Measurements from ENCODE around the gene CMTM2. TPM values are rescaled to one million over a fixed set of nuclear protein-coding genes. Genes with fewer than 3 reads are reported as not detected.
"Not testable (repeated sequence)": the region's sequence is repeated elsewhere in the genome, so short reads cannot be mapped to it uniquely, and the experiment has no call there.

Gene CMTM2
- total RNA-seq, 1 experiment from 2014 or later = not detected

DNA sequence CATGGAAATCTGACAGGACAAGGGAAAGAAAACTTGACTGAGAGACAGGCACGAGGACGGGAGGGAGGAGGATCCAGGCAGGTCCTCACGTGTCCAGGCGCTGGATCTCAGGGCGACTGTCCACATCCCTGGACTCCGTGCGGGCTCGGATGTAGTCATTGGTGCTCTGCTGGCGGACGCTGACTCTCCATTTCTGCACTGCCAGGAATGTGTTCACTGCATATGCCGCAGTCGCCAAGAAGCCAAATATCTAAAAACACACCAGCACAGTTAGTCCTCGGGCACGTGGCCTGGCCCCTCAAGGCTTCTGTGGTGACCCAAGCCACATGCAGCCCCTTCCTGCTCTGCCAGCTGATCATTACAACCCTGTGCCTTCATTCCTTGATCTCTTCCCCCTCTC lies 42.7 kb downstream of the CMTM2 start:
- TF ChIP-seq, protein P1, sequence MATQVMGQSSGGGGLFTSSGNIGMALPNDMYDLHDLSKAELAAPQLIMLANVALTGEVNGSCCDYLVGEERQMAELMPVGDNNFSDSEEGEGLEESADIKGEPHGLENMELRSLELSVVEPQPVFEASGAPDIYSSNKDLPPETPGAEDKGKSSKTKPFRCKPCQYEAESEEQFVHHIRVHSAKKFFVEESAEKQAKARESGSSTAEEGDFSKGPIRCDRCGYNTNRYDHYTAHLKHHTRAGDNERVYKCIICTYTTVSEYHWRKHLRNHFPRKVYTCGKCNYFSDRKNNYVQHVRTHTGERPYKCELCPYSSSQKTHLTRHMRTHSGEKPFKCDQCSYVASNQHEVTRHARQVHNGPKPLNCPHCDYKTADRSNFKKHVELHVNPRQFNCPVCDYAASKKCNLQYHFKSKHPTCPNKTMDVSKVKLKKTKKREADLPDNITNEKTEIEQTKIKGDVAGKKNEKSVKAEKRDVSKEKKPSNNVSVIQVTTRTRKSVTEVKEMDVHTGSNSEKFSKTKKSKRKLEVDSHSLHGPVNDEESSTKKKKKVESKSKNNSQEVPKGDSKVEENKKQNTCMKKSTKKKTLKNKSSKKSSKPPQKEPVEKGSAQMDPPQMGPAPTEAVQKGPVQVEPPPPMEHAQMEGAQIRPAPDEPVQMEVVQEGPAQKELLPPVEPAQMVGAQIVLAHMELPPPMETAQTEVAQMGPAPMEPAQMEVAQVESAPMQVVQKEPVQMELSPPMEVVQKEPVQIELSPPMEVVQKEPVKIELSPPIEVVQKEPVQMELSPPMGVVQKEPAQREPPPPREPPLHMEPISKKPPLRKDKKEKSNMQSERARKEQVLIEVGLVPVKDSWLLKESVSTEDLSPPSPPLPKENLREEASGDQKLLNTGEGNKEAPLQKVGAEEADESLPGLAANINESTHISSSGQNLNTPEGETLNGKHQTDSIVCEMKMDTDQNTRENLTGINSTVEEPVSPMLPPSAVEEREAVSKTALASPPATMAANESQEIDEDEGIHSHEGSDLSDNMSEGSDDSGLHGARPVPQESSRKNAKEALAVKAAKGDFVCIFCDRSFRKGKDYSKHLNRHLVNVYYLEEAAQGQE (IDR thresholded peaks at IDR 0.05; ENCODE audit: insufficient read depth in 1 of 2, low read depth in 2 of 2, low read length in 1 of 2) = no peak
- TF ChIP-seq, protein P2, sequence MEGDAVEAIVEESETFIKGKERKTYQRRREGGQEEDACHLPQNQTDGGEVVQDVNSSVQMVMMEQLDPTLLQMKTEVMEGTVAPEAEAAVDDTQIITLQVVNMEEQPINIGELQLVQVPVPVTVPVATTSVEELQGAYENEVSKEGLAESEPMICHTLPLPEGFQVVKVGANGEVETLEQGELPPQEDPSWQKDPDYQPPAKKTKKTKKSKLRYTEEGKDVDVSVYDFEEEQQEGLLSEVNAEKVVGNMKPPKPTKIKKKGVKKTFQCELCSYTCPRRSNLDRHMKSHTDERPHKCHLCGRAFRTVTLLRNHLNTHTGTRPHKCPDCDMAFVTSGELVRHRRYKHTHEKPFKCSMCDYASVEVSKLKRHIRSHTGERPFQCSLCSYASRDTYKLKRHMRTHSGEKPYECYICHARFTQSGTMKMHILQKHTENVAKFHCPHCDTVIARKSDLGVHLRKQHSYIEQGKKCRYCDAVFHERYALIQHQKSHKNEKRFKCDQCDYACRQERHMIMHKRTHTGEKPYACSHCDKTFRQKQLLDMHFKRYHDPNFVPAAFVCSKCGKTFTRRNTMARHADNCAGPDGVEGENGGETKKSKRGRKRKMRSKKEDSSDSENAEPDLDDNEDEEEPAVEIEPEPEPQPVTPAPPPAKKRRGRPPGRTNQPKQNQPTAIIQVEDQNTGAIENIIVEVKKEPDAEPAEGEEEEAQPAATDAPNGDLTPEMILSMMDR (IDR thresholded peaks at IDR 0.05) = no peak
- TF ChIP-seq POLR2AphosphoS5 (IDR thresholded peaks at IDR 0.05; ENCODE audit: low read depth, low read length) = no peak
- TF ChIP-seq SIN3A (IDR thresholded peaks at IDR 0.05; ENCODE audit: borderline replicate concordance, insufficient read depth, low read depth, low read length) = no peak
- no peak for TF ChIP-seq TCF7L2 (IDR thresholded peaks at IDR 0.05; ENCODE audit: low read depth, low read length)
- no TSS peak for BruUV-seq (replicated peaks)
- intact Hi-C loops (cut with micrococcal nuclease; ENCODE audit: unreplicated experiment) = no loop called here
- POLR2A ChIA-PET = no interaction called here
- DNase-seq (ENCODE audit: low read depth, low spot score) = no peak
- Histone ChIP-seq H3K4me1 (ENCODE audit: control insufficient read depth, insufficient read depth, low read length) (peaks cover 32% of the 10 kb centered on the region), H3K36me3 (ENCODE audit: control insufficient read depth, insufficient read depth, low read length) (no peaks in the 10 kb centered on the region), H3K4me3 (ENCODE audit: low read depth in 2 of 2, low read length in 2 of 2) (no peak overlapping the region), H3K27ac (ENCODE audit: low read length) (no peak overlapping the region), H3K9me3 (ENCODE audit: control insufficient read depth, insufficient read depth, low read depth, low read length) (no peaks in the 10 kb centered on the region), H3K27me3 (ENCODE audit: control insufficient read depth, insufficient read depth, low read length) (no peaks in the 10 kb centered on the region)
- in situ Hi-C loops (cut with HindIII; ENCODE audit: low pct_unique_long_range_greater_than_20kb, low sequenced_read_pairs) = no loop called here
- CTCF ChIA-PET = no interaction called here
- ATAC-seq = no peak

DNA sequence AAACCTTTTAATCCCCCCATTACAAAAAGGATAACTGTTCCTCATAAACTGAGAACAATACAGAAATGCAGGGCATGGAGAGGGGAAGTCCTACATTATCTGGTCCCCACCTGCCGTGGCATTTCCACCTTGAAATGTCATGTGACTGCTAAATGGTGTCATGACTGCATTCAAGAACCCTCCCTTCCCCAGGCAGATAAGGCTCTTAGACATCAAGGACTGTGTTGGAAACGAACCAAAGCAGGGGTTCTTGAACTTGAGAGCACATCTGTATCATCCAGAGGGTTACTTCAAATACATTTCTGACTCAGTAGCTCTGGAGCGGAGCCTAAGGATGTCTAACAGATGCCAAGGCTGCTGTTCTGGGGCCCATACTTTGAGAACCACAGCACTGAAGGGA lies 43.6 kb downstream of the CMTM2 start:
- no TSS peak for BruUV-seq (replicated peaks)
- CTCF ChIA-PET = no interaction called here

DNA sequence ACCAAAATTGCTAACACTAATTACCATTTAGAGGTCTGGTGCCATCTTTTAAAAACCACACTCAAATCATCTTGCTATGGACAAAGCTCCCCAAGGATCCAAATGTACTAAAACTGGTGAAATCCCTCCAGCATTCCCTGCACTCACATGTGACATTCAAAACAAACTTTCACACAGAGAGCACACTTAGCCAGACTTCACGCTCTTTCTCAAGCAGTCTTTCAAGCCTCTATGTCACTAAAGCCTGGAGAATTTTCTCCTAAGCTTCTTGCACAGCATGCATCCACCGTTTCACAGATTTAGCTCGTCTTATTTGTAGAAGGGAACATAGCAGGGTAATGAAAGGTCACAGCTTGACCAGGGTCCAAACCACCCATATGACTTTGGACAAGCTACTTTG lies 44.5 kb downstream of the CMTM2 start:
- Histone ChIP-seq H3K36me3 (ENCODE audit: control insufficient read depth, insufficient read depth, low read length) (no peaks in the 10 kb centered on the region), H3K4me3 (ENCODE audit: low read depth in 2 of 2, low read length in 2 of 2) (no peak overlapping the region), H3K27ac (ENCODE audit: low read length) (no peak overlapping the region), H3K9me3 (ENCODE audit: control insufficient read depth, insufficient read depth, low read depth, low read length) (no peaks in the 10 kb centered on the region), H3K4me1 (ENCODE audit: control insufficient read depth, insufficient read depth, low read length) (peaks cover 15% of the 10 kb centered on the region), H3K27me3 (ENCODE audit: control insufficient read depth, insufficient read depth, low read length) (no peaks in the 10 kb centered on the region)
- TF ChIP-seq, protein P2 (IDR thresholded peaks at IDR 0.05) = no peak
- no peak for TF ChIP-seq TCF7L2 (IDR thresholded peaks at IDR 0.05; ENCODE audit: low read depth, low read length)
- CTCF ChIA-PET = no interaction called here
- no TSS peak for BruUV-seq (replicated peaks)
- in situ Hi-C loops (cut with HindIII; ENCODE audit: low pct_unique_long_range_greater_than_20kb, low sequenced_read_pairs) (no loop called here), intact Hi-C loops (cut with micrococcal nuclease; ENCODE audit: unreplicated experiment) (no loop called here)
- no peak for ATAC-seq
- DNase-seq (ENCODE audit: low read depth, low spot score) = no peak
- POLR2A ChIA-PET = no interaction called here

More for the DNA sequence above, 43.6 kb downstream of the CMTM2 start:
- no peak overlapping the region for H3K4me3 ChIP-seq (ENCODE audit: low read depth in 2 of 2, low read length in 2 of 2)
- POLR2A ChIA-PET = no interaction called here
- in situ Hi-C loops (cut with HindIII; ENCODE audit: low pct_unique_long_range_greater_than_20kb, low sequenced_read_pairs) (no loop called here), intact Hi-C loops (cut with micrococcal nuclease; ENCODE audit: unreplicated experiment) (no loop called here)
- DNase-seq (ENCODE audit: low read depth, low spot score) (no peak), ATAC-seq (no peak)
- peaks cover 23% of the 10 kb centered on the region for H3K4me1 ChIP-seq (ENCODE audit: control insufficient read depth, insufficient read depth, low read length)
- no peaks in the 10 kb centered on the region for H3K27me3 ChIP-seq (ENCODE audit: control insufficient read depth, insufficient read depth, low read length)
- H3K27ac ChIP-seq (ENCODE audit: low read length) = no peak overlapping the region
- no peaks in the 10 kb centered on the region for H3K36me3 ChIP-seq (ENCODE audit: control insufficient read depth, insufficient read depth, low read length)
- H3K9me3 ChIP-seq (ENCODE audit: control insufficient read depth, insufficient read depth, low read depth, low read length) = no peaks in the 10 kb centered on the region
- no peak for TF ChIP-seq SIN3A (IDR thresholded peaks at IDR 0.05; ENCODE audit: borderline replicate concordance, insufficient read depth, low read depth, low read length)

DNA sequence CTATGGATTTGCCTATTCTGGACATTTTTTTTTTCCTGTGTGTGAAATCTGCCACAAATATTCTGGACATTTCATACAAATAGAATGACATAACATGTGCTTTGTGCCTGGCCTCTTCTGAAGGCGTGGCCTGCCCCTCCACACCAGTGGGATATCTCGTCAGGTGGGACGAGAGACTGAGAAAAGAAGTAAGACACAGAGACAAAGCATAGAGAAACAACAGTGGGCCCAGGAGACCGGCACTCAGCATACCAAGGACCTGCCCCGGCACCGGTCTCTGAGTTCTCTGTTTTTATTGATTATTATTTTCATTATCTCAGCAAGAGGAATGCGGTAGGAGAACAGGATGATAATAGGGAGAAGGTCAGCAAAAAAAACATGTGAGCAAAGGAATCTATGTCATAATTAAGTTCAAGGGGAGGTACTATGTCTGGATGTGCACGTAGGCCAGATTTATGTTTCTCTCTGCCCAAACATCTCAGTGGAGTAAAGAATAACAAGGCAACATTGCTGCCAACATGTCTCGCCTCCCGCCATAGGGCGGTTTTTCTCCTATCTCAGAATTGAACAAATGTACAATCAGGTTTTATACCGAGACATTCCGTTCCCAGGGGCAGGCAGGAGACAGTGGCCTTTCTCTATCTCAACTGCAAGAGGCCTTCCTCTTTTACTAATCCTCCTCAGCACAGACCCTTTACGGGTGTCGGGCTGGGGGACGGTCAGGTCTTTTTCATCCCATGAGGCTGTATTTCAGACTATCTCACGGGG lies 48.5 kb downstream of the CMTM2 start:
- in situ Hi-C loops (cut with HindIII; ENCODE audit: low pct_unique_long_range_greater_than_20kb, low sequenced_read_pairs); DNase-seq (ENCODE audit: low read depth, low spot score); CTCF ChIA-PET; intact Hi-C loops (cut with micrococcal nuclease; ENCODE audit: unreplicated experiment); H3K36me3 ChIP-seq (ENCODE audit: control insufficient read depth, insufficient read depth, low read length); H3K4me1 ChIP-seq (ENCODE audit: control insufficient read depth, insufficient read depth, low read length); POLR2A ChIA-PET; BruUV-seq (replicated peaks); ATAC-seq; H3K4me3 ChIP-seq (ENCODE audit: low read depth in 2 of 2, low read length in 2 of 2); H3K27me3 ChIP-seq (ENCODE audit: control insufficient read depth, insufficient read depth, low read length); H3K9me3 ChIP-seq (ENCODE audit: control insufficient read depth, insufficient read depth, low read depth, low read length); H3K27ac ChIP-seq (ENCODE audit: low read length): not testable (repeated sequence)

Measured in Panc1 (cell line).